Neural progenitor cell (in vitro differentiated cells): ENCODE results near the gene CDCA7L. TPM values are rescaled to one million over a fixed set of nuclear protein-coding genes. Genes with fewer than 3 reads are reported as not detected.

Experiments
- DNase-seq: peaks from one replicate; pipeline ENCODE4 v3.0.0-alpha.2; 2016; ENCODE audit warnings: low spot score
- H2AFZ ChIP-seq: fragments of 200-600 bp; sonication (generic); replicated peaks from 2 replicates; pipeline ENCODE4 v1.6.1; 2016; ENCODE audit warnings: antibody characterized with exemption
- H3F3A ChIP-seq: fragments of 200-600 bp; sonication (generic); 2 replicates; pipeline ENCODE4 v1.6.1; 2016; ENCODE audit warnings: antibody characterized with exemption, low read depth
- H3K27ac ChIP-seq: fragments of 200-600 bp; sonication (generic); 2 replicates; pipeline ENCODE4 v1.5.1; 2016; ENCODE audit warnings: mild to moderate bottlenecking
- H3K27me3 ChIP-seq: fragments of 200-600 bp; sonication (generic); 2 replicates; pipeline ENCODE4 v1.6.1; 2016; ENCODE audit warnings: mild to moderate bottlenecking, moderate library complexity
- H3K36me3 ChIP-seq: fragments of 200-600 bp; sonication (generic); 2 replicates; pipeline ENCODE4 v1.5.1; 2016
- H3K4me1 ChIP-seq: fragments of 200-600 bp; sonication (generic); 2 replicates; pipeline ENCODE4 v1.6.1; 2016; ENCODE audit warnings: mixed run types
- H3K4me2 ChIP-seq: fragments of 200-600 bp; sonication (generic); 2 replicates; pipeline ENCODE4 v1.6.1; 2016
- H3K4me3 ChIP-seq: fragments of 200-600 bp; sonication (generic); 2 replicates; pipeline ENCODE4 v1.5.1; 2016
- H3K79me2 ChIP-seq: fragments of 200-600 bp; sonication (generic); 2 replicates; pipeline ENCODE4 v1.6.1; 2016; ENCODE audit warnings: low read depth
- H3K9ac ChIP-seq: fragments of 200-600 bp; sonication (generic); 2 replicates; pipeline ENCODE4 v1.6.1; 2016
- H3K9me3 ChIP-seq: fragments of 200-600 bp; sonication (generic); 2 replicates; pipeline ENCODE4 v1.5.1; 2016; ENCODE audit warnings: low read depth
- H4K20me1 ChIP-seq: fragments of 200-600 bp; sonication (generic); 2 replicates; pipeline ENCODE4 v1.6.1; 2016; ENCODE audit warnings: low read depth
- H3K27ac Mint-ChIP-seq: 3 replicates; pipeline ENCODE4 v1.8.0; 2021; ENCODE audit warnings: mixed read lengths
- H3K27me3 Mint-ChIP-seq: 2 replicates; pipeline ENCODE4 v1.8.0; 2022; ENCODE audit warnings: low read depth, mild to moderate bottlenecking, inconsistent platforms, moderate library complexity, mixed read lengths; ENCODE audit not compliant: insufficient read depth
- H3K36me3 Mint-ChIP-seq: 3 replicates; pipeline ENCODE4 v1.8.0; 2021; ENCODE audit warnings: mixed read lengths
- H3K4me1 Mint-ChIP-seq: 3 replicates; pipeline ENCODE4 v1.8.0; 2021; ENCODE audit warnings: mixed read lengths
- H3K4me3 Mint-ChIP-seq: 3 replicates; pipeline ENCODE4 v1.8.0; 2021; ENCODE audit warnings: mild to moderate bottlenecking, moderate library complexity, mixed read lengths
- H3K9me3 Mint-ChIP-seq: 3 replicates; pipeline ENCODE4 v1.8.0; 2020; ENCODE audit warnings: mixed read lengths
- CTCF ChIP-seq: fragments of 200-600 bp; sonication (generic); IDR thresholded peaks from 2 replicates; pipeline ENCODE4 v1.5.1; 2017; ENCODE audit warnings: antibody characterized with exemption, mild to moderate bottlenecking
- EZH2 ChIP-seq: fragments of 200-600 bp; sonication (generic); IDR thresholded peaks from 2 replicates; pipeline ENCODE4 v1.6.1; 2017; ENCODE audit warnings: antibody characterized with exemption, mild to moderate bottlenecking, moderate library complexity
- EZH2phosphoT487 ChIP-seq: fragments of 200-600 bp; sonication (generic); IDR thresholded peaks from 2 replicates; pipeline ENCODE4 v1.6.1; 2017; ENCODE audit warnings: antibody characterized with exemption
- total RNA-seq: library from RNA; depleted of rRNA; stranded (reverse); fragments of >200 nt; gene quantifications from 2 replicates; pipeline ENCODE4 v1.2.3, GENCODE V29; 2015; ENCODE audit warnings: low replicate concordance

Gene CDCA7L
- 39.9 and 49.2 TPM in 2 replicates for total RNA-seq

GRCh38 chr7:21945454-21946221 is at the start of gene CDCA7L:
Gene CDCA7L, minus strand, starts transcription at chr7:21945899. Its CDS starts 95 bp downstream, at chr7:21945804.
- no peaks in the 10 kb centered on the region for H3K36me3 ChIP-seq
- TF ChIP-seq EZH2 (no peak), EZH2phosphoT487 (peak; percentile 30), CTCF (peak; percentile 11)
- Mint-ChIP-seq H3K9me3 (no peaks in the 10 kb centered on the region), H3K4me1 (peaks cover 56% of the 10 kb centered on the region), H3K27ac (peak within 1 kb of the TSS; percentile 98), H3K36me3 (no peaks in the 10 kb centered on the region), H3K27me3 (no peaks in the 10 kb centered on the region), H3K4me3 (peak within 1 kb of the TSS; percentile 92)
- H3K79me2 ChIP-seq: peaks cover 19% of the 10 kb centered on the region
- peak; percentile 87 for DNase-seq
- H3K4me3 ChIP-seq: peak within 1 kb of the TSS; percentile 66
- peaks cover 21% of the 10 kb centered on the region for H3K27me3 ChIP-seq
- peak within 1 kb of the TSS; percentile 99 for H2AFZ ChIP-seq
- peaks cover 29% of the 10 kb centered on the region for H3K4me1 ChIP-seq
- H3K9ac ChIP-seq: peak within 1 kb of the TSS; percentile 89
- no peaks in the 10 kb centered on the region for H4K20me1 ChIP-seq
- peaks cover 28% of the 10 kb centered on the region for H3F3A ChIP-seq
- no peaks in the 10 kb centered on the region for H3K9me3 ChIP-seq
- peak within 1 kb of the TSS; percentile 94 for H3K4me2 ChIP-seq
- no peak within 1 kb of the TSS for H3K27ac ChIP-seq

GRCh38 chr7:21986096-21986495 is 40.4 kb upstream of the CDCA7L start:
- Histone ChIP-seq H3K27ac (no peak overlapping the region), H2AFZ (peak overlapping the region; percentile 50), H3K36me3 (no peaks in the 10 kb centered on the region), H3K4me1 (no peaks in the 10 kb centered on the region), H3K9me3 (no peaks in the 10 kb centered on the region), H4K20me1 (no peaks in the 10 kb centered on the region), H3K4me3 (no peak overlapping the region), H3K79me2 (no peaks in the 10 kb centered on the region), H3F3A (no peaks in the 10 kb centered on the region), H3K9ac (no peak overlapping the region), H3K27me3 (no peaks in the 10 kb centered on the region), H3K4me2 (no peak overlapping the region)
- H3K9me3 Mint-ChIP-seq: peaks cover 2% of the 10 kb centered on the region
- TF ChIP-seq EZH2phosphoT487: no peak
- no peak for TF ChIP-seq EZH2
- no peak for TF ChIP-seq CTCF
- peaks cover 2% of the 10 kb centered on the region for H3K27me3 Mint-ChIP-seq
- DNase-seq: no peak
- H3K4me1 Mint-ChIP-seq: peaks cover 5% of the 10 kb centered on the region
- peak overlapping the region; percentile 9 for H3K27ac Mint-ChIP-seq
- no peaks in the 10 kb centered on the region for H3K36me3 Mint-ChIP-seq
- H3K4me3 Mint-ChIP-seq: no peak overlapping the region

- TF ChIP-seq CTCF (no peak), EZH2 (no peak), EZH2phosphoT487 (no peak)
- DNase-seq: no peak
- Histone ChIP-seq H4K20me1 (no peaks in the 10 kb centered on the region), H2AFZ (no peak overlapping the region), H3K4me1 (no peaks in the 10 kb centered on the region), H3K36me3 (no peaks in the 10 kb centered on the region), H3K9me3 (no peaks in the 10 kb centered on the region), H3K79me2 (no peaks in the 10 kb centered on the region), H3K9ac (no peak overlapping the region), H3K27me3 (no peaks in the 10 kb centered on the region), H3K27ac (no peak overlapping the region), H3F3A (no peaks in the 10 kb centered on the region), H3K4me2 (no peak overlapping the region), H3K4me3 (no peak overlapping the region)
- Mint-ChIP-seq H3K9me3 (no peaks in the 10 kb centered on the region), H3K36me3 (no peaks in the 10 kb centered on the region), H3K4me3 (no peak overlapping the region), H3K27ac (no peak overlapping the region), H3K27me3 (peaks cover 3% of the 10 kb centered on the region), H3K4me1 (peaks cover 5% of the 10 kb centered on the region)
These were observed 38.3 kb upstream of the CDCA7L start for GRCh38 chr7:21984042-21984441.
